GM12873 (cell line): ENCODE results near the gene LACRT.

Experiments used
- CTCF ChIP-seq: IDR thresholded peaks from 2 replicates; pipeline ENCODE4 v1.5.1; 2012; ENCODE audit warnings: low read depth, mild to moderate bottlenecking, moderate library complexity, low read length, control low read depth; ENCODE audit not compliant: insufficient read depth; ENCODE audit errors: missing control alignments

LACRT gene

GRCh38 chr12:54587315-54587873, 47.3 kb downstream of the LACRT start:
- no peak for TF ChIP-seq CTCF

GRCh38 chr12:54586620-54587019, 48.1 kb downstream of the LACRT start:
- no peak for TF ChIP-seq CTCF

- TF ChIP-seq CTCF = no peak
Measured at GRCh38 chr12:54585243-54585642, 49.5 kb downstream of the LACRT start.

GRCh38 chr12:54584128-54584527, 50.6 kb downstream of the LACRT start:
- TF ChIP-seq CTCF = no peak

- no peak for TF ChIP-seq CTCF
Measured at GRCh38 chr12:54583726-54584125, 51.0 kb downstream of the LACRT start.

- no peak for TF ChIP-seq CTCF
Measured at GRCh38 chr12:54581412-54581811, 53.3 kb downstream of the LACRT start.
